Iris pigment epithelial cell (primary cell): ENCODE data around the gene ADGRG7.
"Not testable (repeated sequence)": the region's sequence is repeated elsewhere in the genome, so short reads cannot be mapped to it uniquely, and the experiment has no call there.

Experiments used
- DNase-seq: peaks from one replicate; pipeline ENCODE4 v3.0.0-alpha.2; 2011; ENCODE audit warnings: low read depth

Gene ADGRG7, protein sequence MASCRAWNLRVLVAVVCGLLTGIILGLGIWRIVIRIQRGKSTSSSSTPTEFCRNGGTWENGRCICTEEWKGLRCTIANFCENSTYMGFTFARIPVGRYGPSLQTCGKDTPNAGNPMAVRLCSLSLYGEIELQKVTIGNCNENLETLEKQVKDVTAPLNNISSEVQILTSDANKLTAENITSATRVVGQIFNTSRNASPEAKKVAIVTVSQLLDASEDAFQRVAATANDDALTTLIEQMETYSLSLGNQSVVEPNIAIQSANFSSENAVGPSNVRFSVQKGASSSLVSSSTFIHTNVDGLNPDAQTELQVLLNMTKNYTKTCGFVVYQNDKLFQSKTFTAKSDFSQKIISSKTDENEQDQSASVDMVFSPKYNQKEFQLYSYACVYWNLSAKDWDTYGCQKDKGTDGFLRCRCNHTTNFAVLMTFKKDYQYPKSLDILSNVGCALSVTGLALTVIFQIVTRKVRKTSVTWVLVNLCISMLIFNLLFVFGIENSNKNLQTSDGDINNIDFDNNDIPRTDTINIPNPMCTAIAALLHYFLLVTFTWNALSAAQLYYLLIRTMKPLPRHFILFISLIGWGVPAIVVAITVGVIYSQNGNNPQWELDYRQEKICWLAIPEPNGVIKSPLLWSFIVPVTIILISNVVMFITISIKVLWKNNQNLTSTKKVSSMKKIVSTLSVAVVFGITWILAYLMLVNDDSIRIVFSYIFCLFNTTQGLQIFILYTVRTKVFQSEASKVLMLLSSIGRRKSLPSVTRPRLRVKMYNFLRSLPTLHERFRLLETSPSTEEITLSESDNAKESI

GRCh38 chr3:100609305-100609704 is at the start of gene ADGRG7:
TSS of gene ADGRG7 (plus strand) at chr3:100609601. CDS start at chr3:100609857, 256 bp downstream.
- DNase-seq = no peak

- peak; percentile 52 for DNase-seq
Observed at GRCh38 chr3:100560426-100560825, 49.0 kb upstream of the ADGRG7 start.

DNA sequence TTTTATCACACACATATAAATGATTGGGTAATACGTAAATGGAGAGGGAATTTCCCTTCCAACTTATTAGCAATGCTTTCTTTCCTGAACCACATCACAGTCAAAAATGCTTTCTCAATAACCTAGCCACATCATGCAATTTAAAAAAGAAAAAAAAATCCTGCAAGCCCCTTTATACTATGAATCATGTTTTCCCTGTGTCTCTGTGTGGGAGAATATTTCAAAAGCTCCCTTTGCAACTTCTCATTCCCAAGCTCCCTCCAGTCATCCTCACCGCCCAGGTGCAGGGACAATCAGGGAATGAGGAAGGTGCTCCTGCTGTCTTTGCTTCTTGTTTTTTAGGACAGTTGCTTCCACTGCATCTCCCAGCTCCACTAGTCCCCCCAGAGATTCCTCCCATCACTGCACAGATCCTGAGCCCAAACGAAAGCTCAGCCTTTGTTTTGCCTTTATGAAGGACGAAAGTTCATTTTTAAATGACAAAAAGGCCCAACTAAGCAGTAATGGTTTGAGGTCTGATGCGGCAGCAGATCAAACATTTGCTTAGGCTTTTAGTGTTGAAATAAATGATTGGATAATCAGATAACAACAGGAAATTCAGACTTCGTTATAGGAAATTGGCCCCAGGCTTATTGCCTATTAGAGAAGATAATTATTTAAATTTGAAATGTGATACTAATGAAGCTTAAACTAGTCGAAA is 47.8 kb upstream of the ADGRG7 start:
- peak; percentile 89 for DNase-seq

GRCh38 chr3:100562224-100562857 is 47.1 kb upstream of the ADGRG7 start:
- DNase-seq = no peak

- DNase-seq = no peak
Observed at GRCh38 chr3:100563228-100563627, 46.2 kb upstream of the ADGRG7 start.

GRCh38 chr3:100563652-100564211 is 45.7 kb upstream of the ADGRG7 start:
- no peak for DNase-seq

DNA sequence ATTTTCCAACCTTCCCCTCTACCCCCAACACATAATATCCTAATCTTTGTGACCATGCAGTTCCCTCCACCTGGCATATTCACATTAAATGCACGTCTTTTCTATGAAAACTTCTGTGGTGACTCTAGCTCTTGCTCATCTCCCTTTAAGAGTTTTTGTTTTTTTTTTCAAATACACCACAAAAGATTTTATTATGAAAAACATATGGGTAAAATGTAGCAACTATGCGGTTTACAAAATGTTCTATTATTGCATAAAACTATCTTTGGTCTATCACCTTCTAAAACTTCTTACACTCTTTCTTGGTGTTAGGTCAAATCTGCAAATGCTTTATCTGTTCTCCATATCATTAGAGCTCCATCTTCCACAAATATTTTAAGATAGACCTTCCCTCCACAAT is 38.6 kb upstream of the ADGRG7 start:
- no peak for DNase-seq

- DNase-seq = no peak
Observed at GRCh38 chr3:100574536-100574935, 34.9 kb upstream of the ADGRG7 start.

GRCh38 chr3:100575704-100576103 is 33.7 kb upstream of the ADGRG7 start:
- no peak for DNase-seq

- no peak for DNase-seq
Observed at GRCh38 chr3:100577382-100578008, 31.9 kb upstream of the ADGRG7 start.

- no peak for DNase-seq
Observed at GRCh38 chr3:100578646-100579045, 30.8 kb upstream of the ADGRG7 start.

DNA sequence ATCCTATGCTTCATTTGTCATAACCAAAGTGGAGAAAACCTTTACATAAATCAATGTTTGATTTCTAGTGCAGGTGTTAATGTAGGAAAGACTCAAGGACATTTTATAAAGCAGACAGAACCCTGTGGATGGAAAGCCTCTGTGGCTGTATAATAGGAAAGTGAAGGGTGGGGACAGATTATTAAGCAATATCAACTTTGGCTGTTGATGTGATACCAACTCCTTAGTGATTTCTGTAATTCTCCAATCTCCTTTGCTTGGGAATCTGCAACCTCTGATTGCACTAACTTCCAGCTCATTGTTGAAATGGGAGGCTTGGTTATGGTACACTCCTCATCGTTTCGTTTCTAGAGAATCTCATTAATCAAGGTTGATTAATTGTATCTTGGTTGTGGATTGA is 29.3 kb upstream of the ADGRG7 start:
- no peak for DNase-seq

DNA sequence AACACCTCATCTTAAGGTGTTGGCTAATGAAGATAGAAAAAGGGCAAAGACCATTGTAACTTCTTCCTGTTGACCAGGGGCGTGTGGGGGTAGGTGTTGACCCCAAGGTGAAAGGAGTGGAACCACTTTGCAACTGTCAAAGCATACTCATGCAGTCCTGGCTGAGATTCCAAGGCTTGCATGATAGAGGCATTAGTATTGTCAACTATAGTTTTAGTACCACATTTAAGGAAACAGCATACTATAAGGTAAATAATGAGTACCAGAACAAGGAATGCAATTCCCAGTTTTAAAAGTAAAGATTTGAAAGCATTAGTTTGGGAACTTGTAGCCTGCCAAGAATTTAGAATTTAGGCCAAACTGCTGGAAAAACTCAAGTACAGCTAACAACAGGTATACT is 27.8 kb upstream of the ADGRG7 start:
- no peak for DNase-seq

GRCh38 chr3:100582157-100582556 is 27.2 kb upstream of the ADGRG7 start:
- not testable (repeated sequence) for DNase-seq

DNA sequence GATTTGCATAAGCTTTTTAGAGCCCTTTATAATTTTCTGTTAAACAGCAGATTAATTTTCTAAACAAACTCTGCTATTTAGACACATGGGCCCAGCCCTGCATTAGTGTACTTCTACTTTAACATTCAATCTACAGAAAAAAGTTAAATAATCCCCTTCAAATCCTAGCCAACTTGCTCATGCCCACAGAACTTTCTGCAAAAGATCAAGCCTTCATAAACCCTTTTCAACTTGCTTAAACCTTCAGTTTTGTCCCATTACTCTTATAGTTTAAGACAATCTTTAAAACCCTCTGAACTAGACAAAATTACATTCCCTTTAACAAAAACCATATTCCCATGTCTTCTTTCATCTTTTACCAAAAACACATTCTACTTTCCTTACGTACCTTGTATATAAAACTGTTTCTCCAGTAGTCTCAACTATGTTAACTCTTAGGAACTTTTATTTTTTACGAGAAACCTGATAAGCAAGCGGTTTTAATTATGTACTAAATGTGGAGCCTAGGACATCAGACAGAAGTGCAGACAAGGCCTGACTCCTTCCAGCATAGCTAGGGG is 25.2 kb upstream of the ADGRG7 start:
- DNase-seq = no peak

GRCh38 chr3:100586832-100587231 is 22.6 kb upstream of the ADGRG7 start:
- DNase-seq = no peak

DNA sequence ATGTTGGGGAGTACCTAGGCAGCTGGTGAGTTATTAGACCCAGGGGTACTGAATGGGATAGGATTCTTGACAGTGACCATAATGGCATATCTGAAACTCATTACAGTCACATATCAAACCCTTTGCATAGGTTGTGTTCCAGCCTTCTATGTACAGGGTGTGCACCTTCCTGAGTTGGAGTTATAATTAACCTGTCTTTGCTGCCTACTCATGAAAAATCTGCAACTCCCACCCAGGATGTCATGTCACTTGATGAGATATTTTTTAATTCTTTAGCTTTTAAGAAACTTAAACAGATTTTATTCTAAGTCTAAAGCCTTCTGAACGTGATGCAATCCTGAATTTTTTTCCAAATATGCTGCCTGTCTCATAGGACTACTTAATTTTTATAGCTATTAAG is 21.1 kb upstream of the ADGRG7 start:
- no peak for DNase-seq

DNA sequence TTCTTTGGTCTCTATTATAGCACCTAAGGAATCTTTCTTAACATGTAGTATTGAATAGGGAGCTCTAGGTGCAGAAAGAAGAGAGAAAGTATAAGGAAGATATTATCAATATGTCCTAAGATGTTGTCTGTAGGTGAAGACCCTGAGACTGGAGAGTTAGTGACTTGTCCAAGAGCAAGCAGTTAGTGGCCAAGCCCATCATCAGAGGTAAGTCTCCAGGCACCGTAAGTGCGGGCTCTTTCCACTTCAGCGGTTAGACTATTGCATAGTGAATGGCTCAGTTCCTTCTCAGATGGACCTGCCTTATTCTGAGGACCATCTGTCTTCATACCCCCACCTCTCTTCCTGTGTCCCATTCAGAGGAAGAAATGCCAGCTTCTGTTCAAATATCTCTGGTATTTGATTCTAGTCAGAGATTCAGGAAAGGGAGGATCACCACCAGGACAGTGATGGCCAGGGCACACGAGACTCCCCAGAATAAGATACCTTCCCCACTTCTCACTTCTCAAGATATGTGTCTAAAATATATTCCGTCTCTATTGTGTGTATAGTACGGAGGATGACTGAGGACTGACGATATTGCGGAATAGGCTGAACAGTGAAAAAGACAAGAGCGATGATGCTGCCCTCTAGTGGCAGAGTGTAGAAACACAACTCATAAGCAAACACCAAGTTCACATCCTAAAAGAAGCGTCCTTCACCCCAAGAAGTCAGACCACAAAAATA is 19.1 kb upstream of the ADGRG7 start:
- peak; percentile 69 for DNase-seq

GRCh38 chr3:100590840-100591147 is 18.6 kb upstream of the ADGRG7 start:
- no peak for DNase-seq

DNA sequence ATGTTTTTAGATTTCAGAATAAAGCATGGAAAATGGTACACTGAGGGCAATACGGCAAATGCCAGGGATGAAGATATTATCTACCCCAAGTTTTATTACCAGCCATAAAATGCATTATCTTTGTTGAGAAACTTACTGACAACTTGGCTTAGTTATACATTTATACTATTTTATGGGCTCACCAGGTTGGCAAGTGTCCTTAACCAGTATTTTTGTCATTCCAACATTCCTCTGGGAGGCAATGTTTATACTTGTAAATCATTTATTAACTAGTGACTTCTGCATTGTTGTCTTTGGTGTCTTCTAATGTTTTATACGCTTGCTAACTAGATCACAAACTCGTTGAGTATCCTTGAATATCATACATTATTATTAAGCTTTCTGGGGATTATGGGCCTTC is 18.0 kb upstream of the ADGRG7 start:
- DNase-seq = no peak
